22Rv1 (cell line): ENCODE data around the gene SAC3D1.

ENCODE experiments used
- H3K27ac ChIP-seq: fragments of 450-650 bp; 2 replicates; pipeline ENCODE4 v1.5.1; 2017
- CTCF ChIP-seq: fragments of 450-650 bp; IDR thresholded peaks from 2 replicates; pipeline ENCODE4 v1.5.1; 2017; ENCODE audit warnings: mild to moderate bottlenecking
- ZFX ChIP-seq: fragments of 450-650 bp; IDR thresholded peaks from 2 replicates; pipeline ENCODE4 v1.6.1; 2017; ENCODE audit warnings: antibody characterized with exemption, borderline replicate concordance

SAC3D1 gene

DNA sequence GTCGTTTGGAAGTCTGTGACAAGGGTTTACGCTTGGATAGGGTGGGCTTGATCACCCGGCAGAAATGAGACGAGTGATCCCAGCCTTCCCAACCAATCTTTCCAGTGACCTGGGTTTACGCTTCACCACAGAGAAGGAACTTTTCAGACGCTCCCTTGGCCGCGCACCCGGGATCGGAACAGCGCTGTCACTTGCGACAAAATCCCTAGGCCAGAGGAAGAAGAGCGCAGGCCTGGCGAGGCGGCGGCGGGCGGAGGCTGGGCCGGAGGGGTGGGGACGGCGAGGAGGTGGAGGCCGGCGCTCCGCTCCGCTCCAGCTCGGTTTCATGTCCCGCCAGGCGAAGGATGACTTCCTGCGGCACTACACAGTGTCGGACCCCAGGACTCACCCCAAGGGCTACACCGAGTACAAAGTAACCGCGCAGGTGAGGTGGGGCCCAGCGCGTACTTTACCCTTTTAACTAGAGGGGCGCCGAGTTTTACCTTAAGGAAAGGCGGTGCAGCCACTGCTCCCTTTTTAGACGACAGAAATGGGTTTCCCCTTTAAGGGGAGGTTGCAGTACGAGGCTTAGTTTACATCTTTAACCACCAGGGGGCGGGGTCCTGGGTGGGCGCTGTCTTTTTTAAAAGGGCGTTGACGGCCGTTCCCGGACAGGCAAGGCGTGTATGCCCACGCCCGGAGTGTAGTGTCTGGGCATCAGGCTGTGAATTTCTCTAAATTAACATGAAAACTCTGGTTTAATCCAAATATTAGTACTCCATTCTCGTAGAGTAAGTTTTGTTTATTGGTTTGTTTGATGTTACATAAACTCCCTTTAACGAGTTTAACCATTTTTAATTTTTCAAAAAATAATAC is 13.6 kb upstream of the SAC3D1 start, which contains the start of gene SNX15:
TSS of gene SNX15 (plus strand) at position 227 of the 855 bp plus-strand sequence. CDS start at position 326, 99 bp downstream.
- TF ChIP-seq ZFX (no peak), CTCF (peak; percentile 63)
- H3K27ac ChIP-seq, result peak within 1 kb of the TSS; percentile 83

DNA sequence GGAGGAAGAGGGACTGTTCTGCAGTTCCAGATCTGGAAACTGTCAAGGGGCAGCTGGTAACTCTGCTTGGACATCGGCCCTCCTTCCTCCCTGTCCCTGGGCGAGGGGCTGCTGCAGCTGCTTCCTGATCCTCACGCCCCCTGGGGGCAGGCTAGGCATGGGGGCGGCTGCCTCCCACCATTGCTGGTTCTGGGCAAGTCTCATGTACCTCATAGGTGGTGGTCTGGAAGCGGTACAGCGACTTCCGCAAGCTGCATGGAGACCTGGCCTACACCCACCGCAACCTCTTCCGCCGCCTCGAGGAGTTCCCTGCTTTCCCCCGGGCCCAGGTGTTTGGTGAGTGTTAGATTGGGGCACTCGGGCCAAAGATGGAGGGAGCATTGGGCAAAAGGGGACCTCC is 8.8 kb upstream of the SAC3D1 start:
- H3K27ac ChIP-seq, result no peak overlapping the region
- TF ChIP-seq CTCF, result no peak
- no peak for TF ChIP-seq ZFX

GRCh38 chr11:65034423-65034822 is 6.6 kb upstream of the SAC3D1 start:
- TF ChIP-seq CTCF (no peak), ZFX (no peak)
- H3K27ac ChIP-seq, result no peak overlapping the region

- no peak for TF ChIP-seq ZFX
- TF ChIP-seq CTCF, result no peak
- no peak overlapping the region for H3K27ac ChIP-seq
Observed at GRCh38 chr11:65035579-65035978, 5.4 kb upstream of the SAC3D1 start.

- no peak overlapping the region for H3K27ac ChIP-seq
- TF ChIP-seq CTCF, result no peak
- no peak for TF ChIP-seq ZFX
Observed at GRCh38 chr11:65036931-65037330, 4.1 kb upstream of the SAC3D1 start.

- peak overlapping the region; percentile 95 for H3K27ac ChIP-seq
- TF ChIP-seq ZFX (no peak), CTCF (no peak)
Observed at GRCh38 chr11:65040520-65040846, 527 bp upstream of the SAC3D1 start.

- 0 out of 2 replicates have a peak overlapping the region, but pooled peaks have one; percentile 7 for H3K27ac ChIP-seq
- TF ChIP-seq ZFX (no peak), CTCF (no peak)
Observed at GRCh38 chr11:65042891-65043290, 1.9 kb downstream of the SAC3D1 start.
